ENCODE measurements around the gene TRMT2A.
A peak's percentile ranks its signal among the peaks of the same experiment; 100 is the strongest.

Gene TRMT2A

GRCh38 chr22:20089226-20089976 is 27.6 kb downstream of the TRMT2A start:
- Histone ChIP-seq H3K4me1 (ENCODE audit: control insufficient read depth, insufficient read depth, low read length) (peaks cover 8% of the 10 kb centered on the region), H3K4me3 (ENCODE audit: low read length in 2 of 2) (no peak overlapping the region), H3K27me3 (ENCODE audit: control insufficient read depth in 1 of 2, insufficient read depth in 2 of 2, low read length in 2 of 2) (no peaks in the 10 kb centered on the region), H3K9ac (ENCODE audit: low read length in 2 of 2) (no peak overlapping the region), H3K27ac (ENCODE audit: low read length) (no peak overlapping the region), H3K9me3 (ENCODE audit: control insufficient read depth in 2 of 2, low read length in 2 of 2) (no peaks in the 10 kb centered on the region), H3K36me3 (ENCODE audit: control insufficient read depth in 2 of 2, insufficient read depth in 2 of 2, low read length in 2 of 2) (peaks cover 80% of the 10 kb centered on the region in 2 donors)

DNA sequence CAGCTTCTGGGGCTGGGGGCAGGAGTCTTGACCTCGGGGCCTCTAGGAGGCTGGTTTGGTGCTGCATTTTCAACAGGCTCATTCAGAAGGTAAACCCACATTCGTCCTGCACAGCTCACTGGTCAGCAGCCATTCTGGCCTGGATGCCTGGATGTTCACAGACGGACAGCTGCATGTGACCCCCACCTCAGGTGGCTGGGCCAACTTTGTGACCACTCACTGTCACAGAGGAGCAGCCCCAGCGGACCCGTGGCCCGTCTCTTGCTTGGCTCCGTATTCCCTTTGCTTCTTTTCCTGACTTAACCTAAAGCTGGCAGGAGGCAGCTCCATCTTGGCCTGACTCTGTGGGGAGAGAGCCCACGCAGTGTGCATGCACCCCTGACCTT is 28.8 kb downstream of the TRMT2A start:
- no peak overlapping the region for H3K9ac ChIP-seq (ENCODE audit: low read length in 2 of 2)
- no peaks in the 10 kb centered on the region for H3K27me3 ChIP-seq (ENCODE audit: control insufficient read depth in 1 of 2, insufficient read depth in 2 of 2, low read length in 2 of 2)
- peaks cover 70% of the 10 kb centered on the region in 2 donors for H3K36me3 ChIP-seq (ENCODE audit: control insufficient read depth in 2 of 2, insufficient read depth in 2 of 2, low read length in 2 of 2)
- H3K4me3 ChIP-seq (ENCODE audit: low read length in 2 of 2) = no peak overlapping the region
- H3K27ac ChIP-seq (ENCODE audit: low read length) = no peak overlapping the region
- no peaks in the 10 kb centered on the region for H3K9me3 ChIP-seq (ENCODE audit: control insufficient read depth in 2 of 2, low read length in 2 of 2)
- peaks cover 18% of the 10 kb centered on the region for H3K4me1 ChIP-seq (ENCODE audit: control insufficient read depth, insufficient read depth, low read length)

DNA sequence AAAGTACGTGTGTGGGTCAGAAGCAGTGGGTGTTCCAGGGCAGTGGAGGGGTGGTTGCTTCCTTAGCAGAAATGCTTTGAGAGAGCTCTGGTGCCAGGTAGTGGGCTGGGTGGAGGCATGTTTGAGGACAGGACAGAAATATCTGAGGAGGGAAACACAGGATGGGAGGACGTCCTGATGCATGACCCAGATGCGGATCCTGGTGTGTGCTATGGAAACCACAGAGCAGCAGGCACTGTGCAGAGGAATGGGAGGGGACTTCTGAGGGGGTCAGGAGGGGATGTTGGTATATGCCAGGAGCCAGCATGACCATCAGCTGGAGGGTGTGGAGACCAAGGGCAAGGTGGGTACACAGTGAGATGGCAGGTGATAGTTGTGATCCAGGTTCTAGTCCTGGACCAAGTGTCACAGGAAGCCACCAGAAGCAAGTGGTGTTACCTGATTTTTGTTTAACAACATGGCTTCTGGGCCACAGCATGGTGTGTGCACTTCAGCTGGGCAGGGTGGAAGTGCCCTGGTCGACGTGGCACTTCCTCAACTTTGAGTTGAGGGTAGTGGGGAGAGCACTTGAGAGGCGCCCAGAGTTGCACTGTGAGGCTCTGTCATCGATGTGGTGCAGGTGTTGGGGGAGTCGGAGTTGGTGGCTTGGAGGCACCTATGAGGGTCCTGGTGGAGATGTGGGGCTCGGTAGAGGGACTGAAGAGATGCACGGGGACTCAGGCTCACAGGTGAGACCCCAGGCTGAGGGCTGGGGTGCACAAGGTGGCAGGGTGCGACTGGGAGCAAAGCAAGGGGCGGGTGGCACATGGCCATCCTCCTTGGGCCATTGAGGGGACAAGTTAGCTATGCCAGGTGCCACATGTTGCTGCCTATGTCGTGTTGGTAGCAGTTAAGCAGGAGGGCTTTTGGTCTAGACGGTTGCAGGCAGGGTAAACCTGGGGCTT is 29.4 kb downstream of the TRMT2A start:
- Histone ChIP-seq H3K27ac (ENCODE audit: low read length) (no peak overlapping the region), H3K9me3 (ENCODE audit: control insufficient read depth in 2 of 2, low read length in 2 of 2) (no peaks in the 10 kb centered on the region), H3K9ac (ENCODE audit: low read length in 2 of 2) (no peak overlapping the region), H3K36me3 (ENCODE audit: control insufficient read depth in 2 of 2, insufficient read depth in 2 of 2, low read length in 2 of 2) (peaks cover 65 to 69% of the 10 kb centered on the region in 2 donors), H3K27me3 (ENCODE audit: control insufficient read depth in 1 of 2, insufficient read depth in 2 of 2, low read length in 2 of 2) (no peaks in the 10 kb centered on the region), H3K4me3 (ENCODE audit: low read length in 2 of 2) (no peak overlapping the region), H3K4me1 (ENCODE audit: control insufficient read depth, insufficient read depth, low read length) (peaks cover 25% of the 10 kb centered on the region)

GRCh38 chr22:20086763-20087162 is 30.3 kb downstream of the TRMT2A start:
- H3K4me3 ChIP-seq (ENCODE audit: low read length in 2 of 2) = no peak overlapping the region
- H3K9me3 ChIP-seq (ENCODE audit: control insufficient read depth in 2 of 2, low read length in 2 of 2) = no peaks in the 10 kb centered on the region
- no peak overlapping the region for H3K27ac ChIP-seq (ENCODE audit: low read length)
- H3K9ac ChIP-seq (ENCODE audit: low read length in 2 of 2) = no peak overlapping the region
- no peaks in the 10 kb centered on the region for H3K27me3 ChIP-seq (ENCODE audit: control insufficient read depth in 1 of 2, insufficient read depth in 2 of 2, low read length in 2 of 2)
- peaks cover 56 to 60% of the 10 kb centered on the region in 2 donors for H3K36me3 ChIP-seq (ENCODE audit: control insufficient read depth in 2 of 2, insufficient read depth in 2 of 2, low read length in 2 of 2)
- H3K4me1 ChIP-seq (ENCODE audit: control insufficient read depth, insufficient read depth, low read length) = peaks cover 29% of the 10 kb centered on the region

DNA sequence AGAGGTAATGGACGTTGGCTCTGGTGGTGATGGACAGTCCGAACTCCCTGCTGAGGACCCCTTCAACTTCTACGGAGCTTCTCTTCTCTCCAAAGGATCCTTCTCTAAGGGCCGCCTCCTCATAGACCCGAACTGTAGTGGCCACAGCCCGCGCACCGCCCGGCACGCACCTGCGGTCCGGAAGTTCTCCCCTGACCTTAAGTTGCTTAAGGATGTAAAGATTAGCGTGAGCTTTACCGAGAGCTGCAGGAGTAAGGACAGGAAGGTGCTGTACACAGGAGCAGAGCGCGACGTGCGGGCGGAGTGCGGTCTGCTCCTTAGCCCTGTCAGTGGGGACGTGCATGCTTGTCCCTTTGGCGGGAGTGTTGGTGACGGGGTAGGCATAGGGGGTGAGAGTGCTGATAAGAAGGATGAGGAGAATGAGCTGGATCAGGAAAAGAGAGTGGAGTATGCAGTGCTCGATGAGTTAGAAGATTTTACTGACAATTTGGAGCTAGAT is 30.9 kb downstream of the TRMT2A start:
- H3K36me3 ChIP-seq (ENCODE audit: control insufficient read depth in 2 of 2, insufficient read depth in 2 of 2, low read length in 2 of 2) = peaks cover 50 to 54% of the 10 kb centered on the region in 2 donors

DNA sequence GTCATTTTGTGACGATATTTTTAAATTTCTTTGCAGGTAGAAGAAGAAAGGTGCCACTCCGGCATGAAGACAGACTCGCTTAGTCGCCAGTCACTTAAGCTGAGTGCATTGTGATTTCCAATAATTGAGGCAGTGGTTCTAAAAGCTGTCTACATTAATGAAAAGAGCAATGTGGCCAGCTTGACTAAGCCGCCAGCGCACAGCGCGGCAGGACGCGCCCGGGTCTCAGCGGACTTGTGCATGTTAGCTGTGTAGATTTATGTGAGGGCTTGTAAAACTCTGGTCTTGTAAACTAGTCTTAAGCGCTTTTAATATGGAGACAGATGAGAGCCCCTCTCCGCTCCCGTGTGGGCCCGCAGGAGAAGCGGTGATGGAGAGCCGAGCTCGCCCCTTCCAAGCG is 31.4 kb downstream of the TRMT2A start:
- Histone ChIP-seq H3K27ac (ENCODE audit: low read length) (no peak overlapping the region), H3K9ac (ENCODE audit: low read length in 2 of 2) (no peak overlapping the region), H3K36me3 (ENCODE audit: control insufficient read depth in 2 of 2, insufficient read depth in 2 of 2, low read length in 2 of 2) (peaks cover 45 to 49% of the 10 kb centered on the region in 2 donors), H3K4me3 (ENCODE audit: low read length in 2 of 2) (no peak overlapping the region), H3K4me1 (ENCODE audit: control insufficient read depth, insufficient read depth, low read length) (peaks cover 40% of the 10 kb centered on the region), H3K27me3 (ENCODE audit: control insufficient read depth in 1 of 2, insufficient read depth in 2 of 2, low read length in 2 of 2) (no peaks in the 10 kb centered on the region), H3K9me3 (ENCODE audit: control insufficient read depth in 2 of 2, low read length in 2 of 2) (no peaks in the 10 kb centered on the region)

More for the DNA sequence above, 30.9 kb downstream of the TRMT2A start:
- H3K4me3 ChIP-seq (ENCODE audit: low read length in 2 of 2) = no peak overlapping the region
- H3K9ac ChIP-seq (ENCODE audit: low read length in 2 of 2) = no peak overlapping the region
- no peaks in the 10 kb centered on the region for H3K9me3 ChIP-seq (ENCODE audit: control insufficient read depth in 2 of 2, low read length in 2 of 2)
- peaks cover 35% of the 10 kb centered on the region for H3K4me1 ChIP-seq (ENCODE audit: control insufficient read depth, insufficient read depth, low read length)
- H3K27ac ChIP-seq (ENCODE audit: low read length) = no peak overlapping the region
- H3K27me3 ChIP-seq (ENCODE audit: control insufficient read depth in 1 of 2, insufficient read depth in 2 of 2, low read length in 2 of 2) = no peaks in the 10 kb centered on the region

- no peak overlapping the region for H3K9ac ChIP-seq (ENCODE audit: low read length in 2 of 2)
- H3K27ac ChIP-seq (ENCODE audit: low read length) = no peak overlapping the region
- no peaks in the 10 kb centered on the region for H3K9me3 ChIP-seq (ENCODE audit: control insufficient read depth in 2 of 2, low read length in 2 of 2)
Measured at GRCh38 chr22:20084547-20085413, 32.2 kb downstream of the TRMT2A start.

DNA sequence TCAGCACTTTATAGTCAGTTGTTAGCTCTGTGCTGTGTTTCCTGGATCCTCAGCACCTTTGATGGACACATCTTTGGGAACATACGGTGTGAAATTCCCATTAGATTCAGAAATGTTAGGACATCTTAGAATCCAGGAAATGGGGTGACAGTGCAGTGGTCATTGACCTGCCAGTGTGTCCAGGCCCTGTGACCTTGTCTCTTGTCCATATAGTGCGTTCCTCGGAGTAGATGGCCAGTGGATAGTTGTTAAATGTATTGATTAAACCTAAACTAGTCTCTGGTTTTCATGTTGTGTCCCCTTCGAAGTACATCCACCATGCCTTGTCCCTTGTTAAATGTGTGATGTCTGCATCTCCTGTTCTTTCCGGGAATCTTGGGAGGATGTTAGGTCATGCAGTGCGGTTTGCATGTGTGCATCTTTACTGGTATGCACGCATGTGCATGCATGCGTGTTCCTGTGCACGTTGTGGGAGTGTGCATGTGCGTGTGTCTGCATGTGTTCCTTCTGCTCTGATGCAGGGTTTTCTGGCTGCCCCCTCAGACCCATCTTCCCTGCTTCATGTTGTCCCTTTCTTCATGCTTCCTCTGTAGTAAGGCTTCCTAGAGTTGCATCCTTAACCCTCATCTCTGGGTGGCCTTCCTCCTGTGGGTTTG is 33.0 kb downstream of the TRMT2A start:
- Histone ChIP-seq H3K27ac (ENCODE audit: low read length) (no peak overlapping the region), H3K9ac (ENCODE audit: low read length in 2 of 2) (peak overlapping the region in 1 of 2 donors; percentile 60), H3K4me3 (ENCODE audit: low read length in 2 of 2) (peak overlapping the region in 1 of 2 donors; percentile 22), H3K9me3 (ENCODE audit: control insufficient read depth in 2 of 2, low read length in 2 of 2) (no peaks in the 10 kb centered on the region), H3K27me3 (ENCODE audit: control insufficient read depth in 1 of 2, insufficient read depth in 2 of 2, low read length in 2 of 2) (no peaks in the 10 kb centered on the region), H3K4me1 (ENCODE audit: control insufficient read depth, insufficient read depth, low read length) (peaks cover 40% of the 10 kb centered on the region), H3K36me3 (ENCODE audit: control insufficient read depth in 2 of 2, insufficient read depth in 2 of 2, low read length in 2 of 2) (peaks cover 29 to 33% of the 10 kb centered on the region in 2 donors)

More at GRCh38 chr22:20084547-20085413, 32.2 kb downstream of the TRMT2A start:
- Histone ChIP-seq H3K4me1 (ENCODE audit: control insufficient read depth, insufficient read depth, low read length) (peaks cover 40% of the 10 kb centered on the region), H3K36me3 (ENCODE audit: control insufficient read depth in 2 of 2, insufficient read depth in 2 of 2, low read length in 2 of 2) (peaks cover 37 to 41% of the 10 kb centered on the region in 2 donors), H3K4me3 (ENCODE audit: low read length in 2 of 2) (peak overlapping the region in 1 of 2 donors; percentile 22), H3K27me3 (ENCODE audit: control insufficient read depth in 1 of 2, insufficient read depth in 2 of 2, low read length in 2 of 2) (no peaks in the 10 kb centered on the region)

DNA sequence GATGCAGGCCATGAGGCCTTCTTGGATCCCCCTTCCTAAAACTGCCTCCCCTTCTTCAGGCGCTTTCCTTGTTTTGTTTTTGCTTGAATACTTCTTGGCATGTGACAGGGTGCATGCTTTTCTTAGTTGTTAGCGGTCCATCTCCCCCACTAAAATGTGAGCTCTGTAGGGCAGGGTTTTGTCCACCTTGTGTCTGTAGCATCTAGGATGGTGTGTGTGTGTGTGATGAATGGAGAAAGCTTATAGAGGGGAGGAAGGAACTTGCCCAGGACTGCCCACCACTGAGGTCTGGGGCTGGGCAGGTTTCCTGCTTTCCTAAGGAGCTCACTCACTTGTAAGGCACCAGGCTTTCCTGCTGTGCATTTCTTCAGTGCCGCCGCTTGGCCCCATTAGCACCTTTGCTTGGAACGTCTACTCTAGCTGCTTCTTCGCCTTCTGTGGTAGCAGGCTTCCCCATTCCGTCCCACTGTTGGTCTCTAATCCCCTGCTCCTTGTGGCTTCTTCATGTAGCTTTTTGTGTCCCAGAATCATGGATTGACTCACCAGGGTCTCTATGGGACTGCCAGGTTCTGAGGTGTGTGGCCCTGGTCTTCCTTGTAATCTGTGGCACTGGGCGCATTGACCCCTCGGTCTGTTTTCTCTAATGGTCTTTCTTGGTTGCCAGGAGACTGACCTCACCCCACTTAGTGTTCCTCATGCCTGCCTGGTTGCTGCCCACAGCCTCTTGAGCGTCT is 33.7 kb downstream of the TRMT2A start:
- peak overlapping the region in 1 of 2 donors; percentile 22 for H3K4me3 ChIP-seq (ENCODE audit: low read length in 2 of 2)
- H3K9ac ChIP-seq (ENCODE audit: low read length in 2 of 2) = peak overlapping the region; percentile 13 to 60
- no peaks in the 10 kb centered on the region for H3K27me3 ChIP-seq (ENCODE audit: control insufficient read depth in 1 of 2, insufficient read depth in 2 of 2, low read length in 2 of 2)
- peaks cover 40% of the 10 kb centered on the region for H3K4me1 ChIP-seq (ENCODE audit: control insufficient read depth, insufficient read depth, low read length)
- peak overlapping the region; percentile 37 for H3K27ac ChIP-seq (ENCODE audit: low read length)
- no peaks in the 10 kb centered on the region for H3K9me3 ChIP-seq (ENCODE audit: control insufficient read depth in 2 of 2, low read length in 2 of 2)
- H3K36me3 ChIP-seq (ENCODE audit: control insufficient read depth in 2 of 2, insufficient read depth in 2 of 2, low read length in 2 of 2) = peaks cover 24 to 27% of the 10 kb centered on the region in 2 donors
